Ramos (cell line): Measurements from ENCODE around the gene EMC9.

Experiments used
- in situ Hi-C: fragments of 300-500 bp; cut with MboI; formaldehyde crosslinking; loops from one replicate; pipeline ENCODE4 v1.14.3; 2022; ENCODE audit warnings: low sequenced_read_pairs; ENCODE audit not compliant: unreplicated experiment

EMC9 gene, protein sequence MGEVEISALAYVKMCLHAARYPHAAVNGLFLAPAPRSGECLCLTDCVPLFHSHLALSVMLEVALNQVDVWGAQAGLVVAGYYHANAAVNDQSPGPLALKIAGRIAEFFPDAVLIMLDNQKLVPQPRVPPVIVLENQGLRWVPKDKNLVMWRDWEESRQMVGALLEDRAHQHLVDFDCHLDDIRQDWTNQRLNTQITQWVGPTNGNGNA

DNA sequence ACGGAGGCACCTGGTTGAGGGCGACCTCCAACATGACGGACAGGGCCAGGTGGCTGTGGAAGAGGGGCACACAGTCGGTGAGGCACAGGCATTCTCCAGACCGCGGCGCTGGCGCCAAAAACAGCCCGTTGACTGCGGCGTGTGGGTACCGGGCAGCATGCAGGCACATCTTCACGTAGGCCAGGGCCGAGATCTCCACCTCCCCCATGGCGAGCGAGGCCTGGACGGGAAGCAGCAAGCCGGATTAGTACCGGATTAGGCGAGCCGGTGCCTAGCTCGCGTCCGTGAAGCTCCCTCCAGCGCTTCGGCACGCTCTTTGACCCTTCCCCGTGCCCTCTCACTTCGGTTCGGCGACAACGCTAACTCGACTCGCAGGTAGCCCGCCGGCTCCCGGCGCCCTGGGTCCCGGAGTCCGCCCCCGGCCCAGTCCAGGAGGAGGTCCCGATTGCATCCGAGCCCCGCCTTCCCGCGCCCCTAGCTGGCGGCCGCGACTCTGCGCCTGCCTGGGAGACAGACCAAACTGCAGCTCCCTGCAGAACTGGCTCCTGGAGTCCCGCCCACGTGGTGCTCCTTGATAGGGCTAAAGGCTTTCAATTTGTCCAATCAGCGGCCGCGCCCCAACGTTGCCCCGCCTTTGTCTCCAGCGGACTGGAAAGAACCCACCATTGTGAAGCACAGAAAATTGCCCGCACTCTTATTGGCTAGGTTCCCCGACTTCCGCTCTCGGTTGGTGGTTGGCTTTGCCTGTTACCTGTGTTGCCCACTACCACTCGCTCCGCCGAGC, at the start of gene EMC9:
TSS of gene EMC9 (minus strand) at position 495 of the 784 bp plus-strand sequence. CDS start at position 208, 287 bp downstream.
- in situ Hi-C loops, result no loop called here

GRCh38 chr14:24190416-24190815, 49.0 kb upstream of the EMC9 start:
- in situ Hi-C loops, result no loop called here

GRCh38 chr14:24189460-24189859, 48.1 kb upstream of the EMC9 start:
- in situ Hi-C loops, result no loop called here

- in situ Hi-C loops, result no loop called here
Measured at GRCh38 chr14:24189059-24189375, 47.6 kb upstream of the EMC9 start.

DNA sequence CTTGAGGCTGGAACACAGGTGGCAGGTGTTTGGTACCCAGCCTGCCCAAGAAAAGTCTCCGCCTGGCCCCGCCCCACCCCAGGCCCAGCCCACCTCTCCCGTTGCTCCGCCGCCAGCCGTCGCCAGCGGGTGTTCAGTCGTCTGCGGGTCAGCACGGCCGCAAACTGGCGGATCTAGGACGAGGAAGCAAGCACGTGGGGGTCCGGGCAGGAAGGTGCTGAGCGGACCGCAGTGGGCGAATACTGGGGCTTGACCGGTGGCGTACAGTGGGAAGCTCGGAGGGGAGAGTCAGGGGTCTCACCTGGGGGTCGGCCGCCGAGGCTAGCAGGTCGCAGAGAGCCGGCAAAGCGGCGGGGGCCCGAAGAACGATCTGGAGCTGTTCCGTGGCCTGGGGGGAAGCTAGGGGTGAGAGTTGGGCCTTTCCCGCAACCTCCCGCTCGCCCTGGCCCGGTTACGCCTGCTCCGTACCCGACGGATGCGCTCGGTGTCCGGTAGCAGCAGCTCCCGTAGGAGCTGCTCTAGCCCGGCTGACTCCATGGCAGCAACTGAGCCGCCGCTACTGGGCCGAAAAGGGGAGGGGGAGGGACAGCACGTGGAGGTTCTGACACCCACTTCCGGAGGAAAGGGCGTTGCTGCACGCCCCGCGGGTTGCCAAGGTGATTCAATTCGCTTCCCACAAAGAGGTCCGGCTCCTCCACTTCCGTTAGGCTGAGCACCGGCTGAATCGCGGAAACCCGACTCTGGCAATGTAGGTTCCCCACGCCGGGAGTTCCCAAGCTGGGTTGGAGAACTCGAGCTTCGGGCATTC, 47.1 kb upstream of the EMC9 start, which contains the start of gene IPO4:
TSS of gene IPO4 (minus strand) at position 566 of the 808 bp plus-strand sequence. CDS start at position 537, 29 bp downstream.
- in situ Hi-C loops, result no loop called here

- in situ Hi-C loops, result no loop called here
Measured at GRCh38 chr14:24187539-24187915, 46.1 kb upstream of the EMC9 start.

GRCh38 chr14:24186831-24187538, 45.6 kb upstream of the EMC9 start:
- in situ Hi-C loops, result no loop called here

GRCh38 chr14:24185741-24186140, 44.4 kb upstream of the EMC9 start:
- in situ Hi-C loops, result no loop called here

- in situ Hi-C loops, result no loop called here
Measured at GRCh38 chr14:24185026-24185425, 43.6 kb upstream of the EMC9 start.

DNA sequence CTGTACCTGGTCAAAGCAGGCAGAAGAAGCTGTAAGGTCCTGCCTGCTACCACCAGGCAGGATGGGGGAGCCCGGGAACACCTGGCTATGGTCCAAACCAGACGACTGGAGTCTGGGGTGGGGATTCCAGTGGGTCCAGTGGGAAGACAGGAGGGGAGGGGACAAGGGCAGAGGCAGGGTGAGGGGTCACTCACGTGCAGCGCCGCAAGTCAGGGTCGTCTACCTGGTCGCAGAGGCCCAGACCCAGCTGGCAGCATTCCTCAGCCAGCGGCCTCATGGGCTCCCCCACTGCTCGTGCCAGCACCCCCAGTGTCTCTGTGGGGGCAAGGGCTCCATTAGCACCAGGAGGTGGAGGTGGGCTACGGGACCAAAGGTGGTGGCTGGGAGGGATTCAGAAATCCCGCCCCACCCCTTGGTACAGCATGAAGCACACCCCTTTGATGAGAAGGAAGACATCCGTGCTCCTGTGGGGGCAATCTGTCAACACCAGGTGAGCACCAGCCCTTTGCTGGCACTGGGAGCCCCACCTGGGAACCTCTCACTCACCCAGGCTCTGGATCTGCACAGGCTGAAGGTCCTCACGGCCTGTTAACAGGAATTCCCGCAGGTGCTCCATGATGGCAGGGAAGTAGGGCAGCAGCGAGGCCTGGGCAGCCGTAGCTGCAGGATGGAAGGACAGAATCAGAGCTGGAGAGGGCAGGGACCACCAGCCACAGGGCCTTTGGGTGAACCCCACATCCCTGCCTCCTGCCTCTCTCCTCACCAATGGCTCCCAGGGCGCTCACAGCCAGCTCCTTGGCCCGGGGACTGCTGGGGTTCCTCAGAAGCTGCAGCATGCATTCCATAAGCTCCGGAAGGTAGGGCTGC, 42.9 kb upstream of the EMC9 start:
- in situ Hi-C loops, result no loop called here

DNA sequence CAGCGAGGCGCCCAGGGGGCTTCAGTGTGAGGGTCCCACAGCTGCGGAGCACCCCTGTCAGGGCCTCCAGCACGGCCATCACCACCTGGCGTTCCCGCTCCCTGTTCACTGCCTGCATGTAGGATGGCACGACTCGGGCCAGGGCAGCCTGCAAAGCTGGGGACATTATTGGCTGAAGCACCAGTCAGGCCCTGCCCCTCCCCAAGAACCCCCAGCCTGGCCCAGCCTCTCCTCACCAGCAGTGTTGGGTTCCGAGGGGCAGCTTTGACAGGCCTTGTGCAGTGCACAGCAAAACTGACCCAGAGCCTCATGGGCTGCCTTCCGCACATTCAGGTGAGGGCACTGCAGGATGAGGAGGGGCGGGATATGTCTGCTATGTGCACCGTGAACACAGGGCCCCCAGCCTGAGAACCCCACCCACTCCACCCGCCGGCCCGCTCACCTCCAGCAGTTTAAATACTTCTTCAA, 41.7 kb upstream of the EMC9 start:
- in situ Hi-C loops, result no loop called here

DNA sequence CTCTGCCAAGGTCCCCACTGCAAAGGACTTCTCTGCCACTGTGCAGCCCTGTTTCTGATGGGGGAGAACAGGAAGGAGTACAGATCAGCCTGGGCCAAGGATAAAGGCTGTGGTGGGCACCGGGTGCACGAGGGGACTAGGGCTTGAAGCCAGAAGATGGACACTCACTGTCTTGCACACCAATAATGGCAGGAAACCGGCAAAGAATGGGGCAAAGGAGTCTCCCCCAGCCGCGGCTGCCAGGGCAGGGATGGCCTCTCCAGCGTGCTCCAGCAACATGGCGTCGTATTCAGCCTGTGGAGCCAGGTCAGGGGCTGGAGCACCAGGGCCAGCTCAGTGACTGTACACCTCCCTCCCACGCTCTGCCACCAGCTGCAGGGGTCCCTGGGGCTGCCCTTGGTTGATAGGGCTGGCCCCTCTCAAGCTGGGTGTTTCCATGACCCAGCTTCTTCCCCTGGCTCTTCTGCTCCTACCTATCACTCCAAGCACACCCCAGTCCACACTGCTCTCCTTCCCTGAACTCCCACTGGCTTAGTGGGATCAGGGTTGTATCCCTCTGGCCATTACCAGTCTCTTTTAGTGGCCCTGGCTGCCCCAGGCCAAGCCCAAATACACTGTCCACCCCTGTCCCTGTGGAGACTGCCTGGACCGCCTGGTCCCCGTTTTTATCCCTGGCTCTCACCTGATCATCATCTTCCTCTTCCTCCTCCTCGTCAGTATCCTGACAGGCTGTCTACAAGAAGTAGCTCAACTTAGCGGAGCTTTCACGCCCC, 40.9 kb upstream of the EMC9 start:
- in situ Hi-C loops, result no loop called here

GRCh38 chr14:24181371-24182077, 40.1 kb upstream of the EMC9 start:
- in situ Hi-C loops, result no loop called here

DNA sequence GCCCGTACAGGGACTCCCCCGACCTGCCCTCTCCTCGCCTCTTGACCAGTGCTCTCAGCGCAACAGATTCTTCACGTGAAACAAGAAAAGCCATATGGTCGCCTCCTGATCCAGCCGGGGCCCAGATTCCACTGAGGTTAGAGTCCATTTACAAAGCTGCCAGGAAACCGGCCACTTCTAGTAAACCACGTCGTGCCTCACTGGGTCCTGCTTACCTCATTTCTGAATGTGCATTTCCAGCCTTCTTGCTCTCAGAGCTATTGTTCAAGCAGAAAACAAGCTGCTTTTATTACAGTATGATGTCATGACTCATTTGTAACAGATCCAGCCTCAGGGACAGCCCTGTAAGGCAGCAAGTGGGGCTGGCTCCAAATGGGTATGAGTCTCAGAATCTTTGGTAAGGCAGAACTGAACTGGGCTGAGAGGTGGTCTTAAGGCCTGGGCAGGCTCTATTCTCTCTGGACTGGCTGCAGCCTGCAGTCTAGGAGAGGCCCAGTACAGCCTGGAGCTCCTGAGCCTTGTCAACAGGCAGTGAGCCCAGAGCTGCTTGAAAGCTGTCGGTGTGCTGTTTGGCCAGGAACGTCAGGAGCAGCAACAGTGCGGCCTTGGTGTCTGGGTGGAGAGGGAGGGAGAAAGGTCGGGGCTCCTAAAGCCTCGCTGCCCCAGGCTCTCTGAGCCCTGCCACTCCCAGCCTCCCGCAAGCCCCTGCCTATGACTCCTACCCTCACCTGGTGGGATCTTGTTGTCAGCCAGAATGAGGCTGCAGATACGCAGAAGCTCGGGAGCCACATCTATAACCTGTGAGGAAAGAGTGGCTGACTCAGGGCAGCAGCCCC, 38.8 kb upstream of the EMC9 start:
- in situ Hi-C loops, result no loop called here

DNA sequence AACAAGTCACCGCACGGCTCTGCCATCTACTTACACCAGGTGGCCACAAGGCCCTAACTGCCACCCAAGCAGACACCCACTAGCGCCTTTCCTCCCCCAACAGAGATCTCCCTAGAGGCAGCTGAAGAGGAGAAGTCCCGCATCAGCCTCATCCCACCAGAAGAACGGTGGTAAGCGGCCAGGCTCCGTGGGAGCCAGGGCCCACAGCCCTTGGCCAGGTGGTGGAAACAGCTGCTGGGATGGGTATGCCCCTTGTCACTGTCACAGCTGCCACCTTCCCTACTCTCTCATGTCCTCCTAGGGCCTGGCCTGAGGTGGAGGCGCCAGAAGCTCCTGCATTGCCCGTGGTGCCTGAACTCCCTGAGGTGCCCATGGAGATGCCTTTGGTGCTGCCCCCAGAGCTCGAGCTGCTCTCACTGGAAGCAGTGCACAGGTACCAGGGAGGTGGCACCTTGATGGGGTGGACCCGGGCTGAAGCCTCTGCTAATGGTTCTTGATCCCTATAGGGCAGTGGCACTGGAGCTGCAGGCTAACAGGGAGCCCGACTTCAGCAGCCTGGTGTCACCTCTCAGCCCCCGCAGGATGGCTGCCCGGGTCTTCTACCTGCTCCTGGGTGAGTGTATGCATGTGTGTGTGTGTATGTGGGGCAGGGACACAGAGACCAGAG, 38.0 kb upstream of the EMC9 start:
- in situ Hi-C loops, result no loop called here

- in situ Hi-C loops, result no loop called here
Measured at GRCh38 chr14:24178399-24179178, 37.2 kb upstream of the EMC9 start.
